Spinal cord (tissue), 10 donors: ENCODE data around the gene PDE3A. TPM values are rescaled to one million over a fixed set of nuclear protein-coding genes. Genes with fewer than 3 reads are reported as not detected.
"Not testable (repeated sequence)": the region's sequence is repeated elsewhere in the genome, so short reads cannot be mapped to it uniquely, and the experiment has no call there.

ENCODE experiments used
- DNase-seq, 6 donors: peaks; one replicate each; pipeline versions ENCODE4 v3.0.0 to v3.0.0-alpha.2; 2013 to 2015; ENCODE audit warnings: low spot score in 6 of 6, low read depth in 4 of 6
- H3K27ac ChIP-seq: one replicate; pipeline ENCODE4 v1.5.1; 2013; ENCODE audit warnings: low read depth, low read length, control low read depth
- H3K27me3 ChIP-seq: one replicate; pipeline ENCODE4 v1.6.1; 2013; ENCODE audit warnings: low read length; ENCODE audit not compliant: control insufficient read depth, insufficient read depth
- H3K36me3 ChIP-seq: one replicate; pipeline ENCODE4 v1.6.1; 2013; ENCODE audit warnings: low read length; ENCODE audit not compliant: control insufficient read depth, insufficient read depth
- H3K4me1 ChIP-seq: one replicate; pipeline ENCODE4 v1.6.1; 2013; ENCODE audit warnings: low read length; ENCODE audit not compliant: control insufficient read depth, insufficient read depth
- H3K4me3 ChIP-seq: one replicate; pipeline ENCODE4 v1.5.1; 2013; ENCODE audit warnings: low read depth, low read length, control low read depth
- H3K9me3 ChIP-seq: one replicate; pipeline ENCODE4 v1.6.1; 2013; ENCODE audit warnings: low read length; ENCODE audit not compliant: control insufficient read depth, insufficient read depth
- WGBS: methylation state at CpG from one replicate; pipeline ENCODE4 v1.1.5; 2013; ENCODE audit warnings: missing lambda C conversion rate; ENCODE audit not compliant: insufficient coverage; 5-methylcytosine and 5-hydroxymethylcytosine counted together
- polyA plus RNA-seq, 2 donors: library from polyadenylated mRNA; unstranded; fragments of 120-200 nt; gene quantifications; one replicate each; pipeline ENCODE4 v1.2.1, GENCODE V29; 2013; ENCODE audit not compliant: insufficient read length in 2 of 2
- total RNA-seq, 2 donors: library from RNA; depleted of rRNA in 1 of 2; stranded (reverse); fragments of 120-200 nt in 1 of 2; fragments of >200 nt in 1 of 2; gene quantifications; one replicate each; pipeline versions ENCODE4 v1.2.3 to v1.2.4, GENCODE V29; 2013 to 2014
- donor health status: healthy.

PDE3A gene
- total and polyA plus RNA-seq, 4 donors = 8.1 to 29.9 (median 14.0) TPM

DNA sequence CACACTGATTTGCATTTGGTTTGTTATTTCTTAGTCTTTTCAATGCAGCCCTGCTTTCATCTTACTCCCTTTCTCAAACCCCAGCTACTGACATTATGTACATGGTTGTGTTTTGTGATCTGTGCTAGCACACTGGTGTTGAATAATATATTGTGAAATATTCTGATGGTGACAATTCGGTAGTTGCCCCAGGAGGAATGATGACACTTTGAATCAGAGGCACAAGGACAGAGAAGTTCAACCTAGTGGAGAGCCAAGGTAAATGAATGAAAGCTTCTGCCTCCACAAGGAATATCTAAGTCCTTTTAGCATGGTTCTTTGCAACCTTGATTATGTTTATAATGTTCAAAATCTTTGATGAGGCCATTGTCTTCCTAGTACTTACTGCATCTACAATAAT is 159.9 kb downstream of the PDE3A start:
- no peak for DNase-seq
- no peaks in the 10 kb centered on the region for H3K9me3 ChIP-seq
- no peaks in the 10 kb centered on the region for H3K36me3 ChIP-seq
- H3K4me1 ChIP-seq = peaks cover 4% of the 10 kb centered on the region
- no peaks in the 10 kb centered on the region for H3K27me3 ChIP-seq
- WGBS = 0% methylated on average over 1 of the region's 1 CpG
- H3K4me3 ChIP-seq = no peak overlapping the region
- peak overlapping the region; percentile 75 for H3K27ac ChIP-seq

DNA sequence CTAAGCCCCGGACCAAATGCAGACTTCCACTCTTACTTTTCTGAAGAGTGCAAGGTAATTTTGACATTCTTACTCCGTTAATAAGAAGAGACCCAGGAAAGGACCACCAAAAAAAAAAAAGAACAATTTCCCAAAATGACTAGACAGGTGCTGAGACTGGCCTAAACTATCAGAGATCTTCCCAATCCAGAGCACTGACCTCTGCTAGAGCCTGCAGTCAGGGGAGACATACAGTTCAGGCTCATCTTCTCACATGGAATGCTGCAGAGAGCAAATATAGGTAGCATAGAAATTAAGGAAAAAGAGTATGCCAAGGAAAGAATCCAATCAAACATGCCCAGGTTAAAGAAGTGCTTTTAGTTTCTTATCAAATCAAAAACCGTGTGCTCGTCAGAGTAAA is 177.9 kb downstream of the PDE3A start:
- H3K27me3 ChIP-seq = no peaks in the 10 kb centered on the region
- no peaks in the 10 kb centered on the region for H3K36me3 ChIP-seq
- no peak overlapping the region for H3K27ac ChIP-seq
- no peaks in the 10 kb centered on the region for H3K9me3 ChIP-seq
- WGBS = 100% methylated on average over 2 of the region's 4 CpGs
- no peak overlapping the region for H3K4me3 ChIP-seq
- DNase-seq = no peak
- H3K4me1 ChIP-seq = no peaks in the 10 kb centered on the region

DNA sequence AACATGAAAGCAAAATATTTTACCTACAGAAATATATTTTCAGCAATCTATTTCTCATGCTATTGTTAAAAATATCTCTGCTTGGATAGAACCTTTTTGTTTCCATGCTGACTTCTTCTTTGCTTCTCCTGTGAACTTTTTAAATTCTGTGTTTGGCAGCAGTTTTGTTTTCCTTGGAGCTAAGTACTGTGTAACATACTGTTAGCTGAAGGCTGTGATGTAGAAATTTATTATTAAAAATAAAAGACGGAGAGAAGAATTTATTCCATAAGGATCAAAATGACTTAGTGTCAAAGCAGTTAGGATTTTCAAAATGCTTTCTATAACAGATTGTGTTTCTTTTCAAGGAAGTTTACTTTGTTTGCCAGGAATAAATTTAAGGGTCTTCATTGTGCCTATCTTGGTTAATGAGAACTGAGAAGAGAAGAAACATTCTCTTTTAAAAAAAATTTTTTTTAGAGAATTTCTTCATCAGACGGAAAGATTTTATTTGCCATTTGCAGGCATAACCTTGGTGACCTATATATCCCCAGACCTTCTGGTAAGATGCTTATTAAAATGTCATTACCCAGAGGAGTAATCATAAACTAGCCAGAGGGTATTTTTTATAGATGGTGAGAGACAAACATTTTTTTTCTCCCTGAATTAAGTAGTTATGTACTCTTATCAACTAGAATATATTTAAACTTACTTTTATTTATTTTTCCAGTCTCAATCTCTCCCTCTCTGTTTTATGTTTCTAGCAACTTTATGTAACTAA is 179.7 kb downstream of the PDE3A start:
- no CpG with 5 or more reads among the region's 2 CpGs for WGBS
- H3K27me3 ChIP-seq = no peaks in the 10 kb centered on the region
- no peaks in the 10 kb centered on the region for H3K4me1 ChIP-seq
- peak in 2 of 6 donors; percentile 44 to 89 for DNase-seq
- peaks cover 4% of the 10 kb centered on the region for H3K36me3 ChIP-seq
- no peak overlapping the region for H3K4me3 ChIP-seq
- no peaks in the 10 kb centered on the region for H3K9me3 ChIP-seq
- H3K27ac ChIP-seq = peak overlapping the region; percentile 11

DNA sequence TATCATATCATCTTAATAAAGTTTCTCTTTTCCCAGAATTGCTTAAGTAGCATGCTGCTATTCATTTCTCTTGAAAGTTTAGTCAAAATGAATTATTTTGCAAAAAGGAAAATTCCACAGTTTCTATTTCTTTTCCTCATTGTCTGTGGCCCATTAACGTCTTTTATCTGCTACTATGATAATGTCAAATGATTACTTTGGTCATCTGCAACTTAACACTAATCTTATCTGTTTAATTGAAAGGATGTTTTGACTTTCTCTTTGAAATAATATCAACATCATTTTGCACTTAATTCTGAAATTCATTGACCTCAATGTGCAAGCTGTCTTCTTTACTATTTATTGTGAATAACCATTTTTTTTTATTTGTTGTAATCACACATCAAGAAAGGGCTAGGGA is 180.3 kb downstream of the PDE3A start:
- DNase-seq = no peak
- peak overlapping the region; percentile 11 for H3K27ac ChIP-seq
- H3K27me3 ChIP-seq = no peaks in the 10 kb centered on the region
- H3K4me3 ChIP-seq = no peak overlapping the region
- H3K4me1 ChIP-seq = no peaks in the 10 kb centered on the region
- WGBS = no CpG with 5 or more reads among the region's 1 CpG
- peaks cover 4% of the 10 kb centered on the region for H3K36me3 ChIP-seq
- no peaks in the 10 kb centered on the region for H3K9me3 ChIP-seq

DNA sequence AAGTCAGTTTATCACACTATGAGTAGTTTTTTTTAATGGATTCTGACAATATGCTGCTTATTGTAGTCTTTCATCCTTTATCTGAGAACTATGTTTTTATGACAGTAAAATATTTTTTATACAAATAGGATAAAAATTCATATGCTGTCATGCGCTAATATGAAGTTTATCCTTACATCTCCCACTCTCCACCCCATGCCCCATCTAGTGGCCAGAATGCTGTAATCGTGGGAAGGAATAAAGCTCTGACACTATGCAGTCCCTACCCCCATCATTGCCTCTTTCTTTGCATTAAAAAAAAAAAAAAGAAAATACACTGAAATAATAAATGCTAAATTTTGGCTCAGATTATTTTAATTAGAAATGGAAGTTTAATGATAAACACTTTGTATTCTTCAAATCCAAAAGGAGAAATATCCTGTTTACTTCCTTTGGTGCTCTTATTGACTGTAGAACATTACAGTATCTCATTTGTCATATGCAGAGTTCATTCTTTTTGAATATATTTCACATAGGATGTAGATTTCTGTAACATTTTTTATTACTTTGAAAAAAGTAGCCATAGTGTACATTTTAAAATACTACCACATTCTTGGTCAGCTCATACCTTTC is 180.9 kb downstream of the PDE3A start:
- H3K36me3 ChIP-seq = peaks cover 4% of the 10 kb centered on the region
- H3K4me3 ChIP-seq = no peak overlapping the region
- no peaks in the 10 kb centered on the region for H3K27me3 ChIP-seq
- peak in 2 of 6 donors; percentile 62 to 80 for DNase-seq
- H3K4me1 ChIP-seq = no peaks in the 10 kb centered on the region
- no CpG with 5 or more reads among the region's 2 CpGs for WGBS
- H3K27ac ChIP-seq = no peak overlapping the region
- H3K9me3 ChIP-seq = no peaks in the 10 kb centered on the region

DNA sequence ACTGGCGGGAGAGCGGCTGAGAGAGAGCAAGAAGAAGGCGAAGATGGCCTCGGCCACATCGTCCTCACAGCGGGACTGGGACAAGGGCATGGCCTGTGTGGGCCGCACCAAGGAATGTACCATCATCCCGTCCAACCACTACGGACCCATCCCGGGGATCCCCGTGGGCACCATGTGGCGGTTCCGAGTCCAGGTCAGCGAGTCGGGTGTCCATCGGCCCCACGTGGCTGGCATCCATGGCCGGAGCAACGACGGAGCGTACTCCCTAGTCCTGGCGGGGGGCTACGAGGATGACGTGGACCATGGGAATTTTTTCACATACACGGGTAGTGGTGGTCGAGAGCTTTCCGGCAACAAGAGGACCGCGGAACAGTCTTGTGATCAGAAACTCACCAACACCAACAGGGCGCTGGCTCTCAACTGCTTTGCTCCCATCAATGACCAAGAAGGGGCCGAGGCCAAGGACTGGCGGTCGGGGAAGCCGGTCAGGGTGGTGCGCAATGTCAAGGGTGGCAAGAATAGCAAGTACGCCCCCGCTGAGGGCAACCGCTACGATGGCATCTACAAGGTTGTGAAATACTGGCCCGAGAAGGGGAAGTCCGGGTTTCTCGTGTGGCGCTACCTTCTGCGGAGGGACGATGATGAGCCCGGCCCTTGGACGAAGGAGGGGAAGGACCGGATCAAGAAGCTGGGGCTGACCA is 183.6 kb downstream of the PDE3A start:
- H3K4me3 ChIP-seq, H3K9me3 ChIP-seq, DNase-seq, H3K4me1 ChIP-seq, H3K27ac ChIP-seq, H3K27me3 ChIP-seq, H3K36me3 ChIP-seq: not testable (repeated sequence)
- 99% methylated on average over 48 of the region's 48 CpGs for WGBS

DNA sequence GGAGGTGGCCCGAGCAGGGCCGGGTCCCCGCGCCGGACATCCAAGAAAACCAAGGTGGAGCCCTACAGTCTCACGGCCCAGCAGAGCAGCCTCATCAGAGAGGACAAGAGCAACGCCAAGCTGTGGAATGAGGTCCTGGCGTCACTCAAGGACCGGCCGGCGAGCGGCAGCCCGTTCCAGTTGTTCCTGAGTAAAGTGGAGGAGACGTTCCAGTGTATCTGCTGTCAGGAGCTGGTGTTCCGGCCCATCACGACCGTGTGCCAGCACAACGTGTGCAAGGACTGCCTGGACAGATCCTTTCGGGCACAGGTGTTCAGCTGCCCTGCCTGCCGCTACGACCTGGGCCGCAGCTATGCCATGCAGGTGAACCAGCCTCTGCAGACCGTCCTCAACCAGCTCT is 184.2 kb downstream of the PDE3A start:
- 95% methylated on average over 13 of the region's 23 CpGs for WGBS
- not testable (repeated sequence) for DNase-seq, H3K36me3 ChIP-seq, H3K4me3 ChIP-seq, H3K9me3 ChIP-seq, H3K4me1 ChIP-seq, H3K27ac ChIP-seq, H3K27me3 ChIP-seq

DNA sequence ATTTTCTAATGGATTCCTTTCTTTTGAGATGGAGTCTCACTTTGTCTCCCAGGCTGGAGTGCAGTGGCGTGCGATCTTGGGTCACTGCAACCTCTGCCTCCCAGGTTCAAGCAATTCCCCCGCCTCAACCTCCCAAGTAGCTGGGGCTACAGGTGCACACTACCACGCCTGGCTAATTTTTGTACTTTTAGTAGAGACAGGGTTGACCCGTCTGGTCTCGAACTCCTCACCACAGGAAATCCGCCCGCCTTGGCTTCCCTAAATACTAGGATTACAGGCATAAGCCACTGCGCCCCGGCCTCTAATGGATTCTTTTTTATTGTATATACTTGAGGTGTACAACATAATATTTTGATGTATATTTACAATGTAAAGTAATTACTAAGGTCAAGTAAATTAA is 186.7 kb downstream of the PDE3A start:
- 100% methylated on average over 3 of the region's 10 CpGs for WGBS
- no peaks in the 10 kb centered on the region for H3K4me1 ChIP-seq
- H3K27me3 ChIP-seq = no peaks in the 10 kb centered on the region

DNA sequence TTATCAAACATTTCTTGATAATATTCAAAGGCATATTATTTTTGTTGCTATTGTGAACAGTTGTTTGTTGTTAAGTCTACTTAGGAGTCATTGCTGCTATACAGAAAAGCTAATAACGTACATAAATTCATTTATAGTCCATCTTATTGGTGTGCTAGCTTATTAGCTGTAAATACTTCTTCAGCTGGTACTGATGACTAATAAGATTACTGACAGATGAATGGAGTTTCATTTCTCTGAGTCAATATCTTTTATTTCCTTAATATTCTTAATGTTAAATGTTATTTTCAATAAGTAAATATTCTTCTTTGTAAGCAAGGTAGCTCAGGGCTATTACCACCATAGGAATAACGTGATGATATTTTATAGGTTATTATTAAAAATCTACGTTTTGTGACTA is 187.4 kb downstream of the PDE3A start:
- H3K27me3 ChIP-seq = no peaks in the 10 kb centered on the region
- DNase-seq = no peak
- WGBS = no CpG with 5 or more reads among the region's 3 CpGs

More for the DNA sequence above, 186.7 kb downstream of the PDE3A start:
- peaks cover 4% of the 10 kb centered on the region for H3K36me3 ChIP-seq
- H3K27ac ChIP-seq = no peak overlapping the region
- no peak overlapping the region for H3K4me3 ChIP-seq
- no peak for DNase-seq
- H3K9me3 ChIP-seq = no peaks in the 10 kb centered on the region

More for the DNA sequence above, 187.4 kb downstream of the PDE3A start:
- no peaks in the 10 kb centered on the region for H3K9me3 ChIP-seq
- H3K27ac ChIP-seq = no peak overlapping the region
- no peak overlapping the region for H3K4me3 ChIP-seq
- H3K4me1 ChIP-seq = peaks cover 2% of the 10 kb centered on the region
- peaks cover 4% of the 10 kb centered on the region for H3K36me3 ChIP-seq
